Activated naive CD4-positive, alpha-beta T cell treated with anti-CD3 and anti-CD28 coated beads, Interleukin-2, amount 50 U/mL, for 24 hours (primary cell): Measurements from ENCODE around the gene RNU1-3.
"Not testable (repeated sequence)": the region's sequence is repeated elsewhere in the genome, so short reads cannot be mapped to it uniquely, and the experiment has no call there.

ENCODE experiments used
- H3K27ac Mint-ChIP-seq: one replicate; pipeline ENCODE4 v1.8.0; 2021; ENCODE audit warnings: mild to moderate bottlenecking, mixed read lengths
- H3K27me3 Mint-ChIP-seq: one replicate; pipeline ENCODE4 v1.8.0; 2021; ENCODE audit warnings: mixed read lengths
- H3K36me3 Mint-ChIP-seq: one replicate; pipeline ENCODE4 v1.8.0; 2021; ENCODE audit warnings: mixed read lengths
- H3K4me1 Mint-ChIP-seq: one replicate; pipeline ENCODE4 v1.8.0; 2021; ENCODE audit warnings: mixed read lengths
- H3K4me3 Mint-ChIP-seq: one replicate; pipeline ENCODE4 v1.8.0; 2021; ENCODE audit warnings: mild to moderate bottlenecking, mixed read lengths
- H3K9me3 Mint-ChIP-seq: one replicate; pipeline ENCODE4 v1.8.0; 2021; ENCODE audit warnings: mixed read lengths

The RNU1-3 gene

GRCh38 chr1:16680366-16680765 lies 13.6 kb upstream of the RNU1-3 start:
- H3K4me3 Mint-ChIP-seq, H3K9me3 Mint-ChIP-seq, H3K27ac Mint-ChIP-seq, H3K36me3 Mint-ChIP-seq: not testable (repeated sequence)
- H3K4me1 Mint-ChIP-seq, result peaks cover 26% of the 10 kb centered on the region
- peaks cover 14% of the 10 kb centered on the region for H3K27me3 Mint-ChIP-seq

DNA sequence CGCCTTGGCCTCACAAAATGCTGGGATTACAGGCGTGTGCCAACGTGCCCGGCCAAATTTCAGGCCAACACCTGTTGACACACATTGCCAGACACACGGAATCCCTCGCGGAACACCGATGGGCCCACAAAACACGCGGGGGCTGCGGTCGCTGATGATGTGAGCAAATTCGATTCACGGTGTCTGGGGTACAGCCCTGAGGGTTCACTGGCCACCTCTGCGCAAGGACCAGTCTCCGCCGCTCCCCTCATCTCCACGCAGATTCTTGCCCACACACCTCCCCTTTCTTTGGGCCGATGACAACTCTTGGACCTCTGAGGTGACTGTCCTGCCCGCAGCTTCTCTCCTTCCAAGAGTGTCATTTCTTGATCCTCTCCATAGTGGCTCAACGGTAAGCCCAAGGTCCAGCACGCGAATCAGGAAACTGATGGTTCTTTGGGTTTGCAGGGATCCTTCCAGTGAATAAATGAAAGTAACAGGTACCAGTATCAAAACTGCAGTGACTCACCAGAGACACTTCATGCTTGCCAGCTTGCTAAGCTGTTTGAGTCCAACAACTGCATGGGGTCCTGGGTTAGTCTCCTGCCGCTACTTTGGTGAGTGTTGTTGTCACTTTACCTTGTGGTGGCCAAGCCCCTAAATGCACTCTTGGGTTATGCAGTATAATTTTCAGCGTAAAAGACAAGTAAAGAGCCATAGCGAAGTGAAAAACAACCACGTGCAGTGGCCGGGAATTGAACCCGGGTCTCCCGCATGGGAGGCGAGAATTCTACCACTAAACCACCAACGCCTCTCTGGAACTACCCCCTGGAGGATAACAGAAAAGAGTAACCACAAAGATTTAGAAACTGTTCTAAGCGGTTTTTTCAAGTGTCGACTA lies 11.0 kb upstream of the RNU1-3 start:
- Mint-ChIP-seq H3K4me3 (peak overlapping the region; percentile 72), H3K27me3 (peaks cover 13% of the 10 kb centered on the region), H3K27ac (peak overlapping the region; percentile 99), H3K36me3 (no peaks in the 10 kb centered on the region), H3K4me1 (peaks cover 26% of the 10 kb centered on the region), H3K9me3 (no peaks in the 10 kb centered on the region)

DNA sequence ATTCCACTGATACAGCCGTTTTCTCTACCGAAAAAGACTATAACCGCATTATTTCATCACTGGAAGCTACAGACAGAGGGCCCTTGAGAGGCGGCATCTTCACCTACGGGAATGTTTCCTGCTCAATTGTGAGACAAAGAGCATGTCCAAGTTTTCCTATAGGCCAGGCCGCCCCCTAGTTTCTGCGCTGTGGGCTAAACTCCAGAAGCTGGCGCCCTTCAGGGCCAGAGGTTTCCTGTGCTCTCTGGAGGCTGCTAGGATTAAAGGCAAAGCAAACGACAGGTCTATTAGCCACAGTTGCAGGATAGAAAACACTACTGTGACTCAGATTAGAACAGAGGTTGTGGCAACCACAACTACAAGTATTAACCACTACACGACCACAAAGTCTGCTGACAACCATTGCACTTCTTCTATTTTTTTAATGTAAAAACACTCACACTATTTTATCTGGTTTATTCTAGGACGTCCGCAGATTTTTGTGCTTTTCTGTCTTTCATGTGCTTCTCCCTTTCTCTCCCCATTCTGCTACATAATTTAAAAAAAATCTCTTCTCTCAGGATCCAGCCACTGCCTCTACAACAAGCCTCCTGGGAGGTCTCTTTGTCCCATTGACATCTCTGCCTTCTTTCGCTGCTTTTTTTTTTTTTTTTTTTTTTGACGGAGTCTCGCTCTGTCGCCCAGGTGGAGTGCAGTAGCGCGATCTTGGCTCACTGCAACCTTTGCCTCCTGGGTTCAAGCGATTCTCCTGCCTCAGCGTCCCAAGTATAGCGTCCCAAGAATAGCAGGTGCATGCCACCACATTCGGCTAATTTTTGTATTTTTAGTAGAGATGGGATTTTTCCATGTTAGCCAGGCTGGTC lies 10.1 kb upstream of the RNU1-3 start:
- H3K9me3 Mint-ChIP-seq, H3K4me3 Mint-ChIP-seq, H3K36me3 Mint-ChIP-seq: not testable (repeated sequence)
- Mint-ChIP-seq H3K27me3 (peaks cover 12% of the 10 kb centered on the region), H3K4me1 (peaks cover 26% of the 10 kb centered on the region), H3K27ac (peak overlapping the region; percentile 62)

DNA sequence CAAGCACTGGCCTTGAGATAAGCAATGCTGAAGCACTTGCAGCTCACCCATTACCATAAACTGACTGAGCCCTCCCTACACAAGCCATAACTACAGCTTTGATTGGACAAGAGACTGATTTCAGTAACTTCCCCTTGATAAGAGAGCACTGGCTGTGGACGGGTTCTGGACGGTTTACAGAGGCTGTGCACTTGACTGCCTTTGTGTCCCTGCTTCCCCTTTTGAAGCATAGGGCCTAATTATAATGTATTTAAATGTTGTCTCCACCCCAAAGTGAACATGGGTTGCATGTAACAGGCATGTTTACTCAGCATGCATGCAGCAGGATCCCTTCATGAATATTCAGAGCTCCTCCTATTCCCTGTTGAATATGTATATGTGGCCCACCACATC lies 8.4 kb upstream of the RNU1-3 start:
- H3K4me3 Mint-ChIP-seq, H3K36me3 Mint-ChIP-seq, H3K27ac Mint-ChIP-seq, H3K9me3 Mint-ChIP-seq, H3K27me3 Mint-ChIP-seq: not testable (repeated sequence)
- H3K4me1 Mint-ChIP-seq, result peaks cover 26% of the 10 kb centered on the region

DNA sequence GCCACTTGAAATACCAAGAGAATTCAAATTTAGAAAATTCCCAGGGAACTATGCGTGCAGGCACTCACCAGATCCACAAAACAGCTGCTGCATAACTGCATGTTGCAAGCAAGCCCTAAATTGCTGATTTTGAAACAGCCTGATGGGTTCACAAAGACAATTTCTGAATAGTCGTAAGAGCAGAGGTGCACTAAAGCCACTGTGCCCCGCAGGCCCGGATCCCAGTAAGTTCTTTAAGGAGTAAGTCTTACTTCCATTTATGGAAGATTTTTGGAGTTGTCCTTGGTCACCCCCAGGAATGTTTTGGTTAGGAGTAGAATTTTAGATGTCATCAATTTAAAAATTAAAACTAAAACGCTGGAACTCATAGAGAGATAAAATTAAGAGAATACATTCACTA lies 7.2 kb upstream of the RNU1-3 start:
- H3K27me3 Mint-ChIP-seq, H3K4me3 Mint-ChIP-seq, H3K27ac Mint-ChIP-seq, H3K9me3 Mint-ChIP-seq, H3K36me3 Mint-ChIP-seq: not testable (repeated sequence)
- peaks cover 26% of the 10 kb centered on the region for H3K4me1 Mint-ChIP-seq

- not testable (repeated sequence) for H3K4me1 Mint-ChIP-seq
Observed at GRCh38 chr1:16665836-16666235, 912 bp downstream of the RNU1-3 start.

DNA sequence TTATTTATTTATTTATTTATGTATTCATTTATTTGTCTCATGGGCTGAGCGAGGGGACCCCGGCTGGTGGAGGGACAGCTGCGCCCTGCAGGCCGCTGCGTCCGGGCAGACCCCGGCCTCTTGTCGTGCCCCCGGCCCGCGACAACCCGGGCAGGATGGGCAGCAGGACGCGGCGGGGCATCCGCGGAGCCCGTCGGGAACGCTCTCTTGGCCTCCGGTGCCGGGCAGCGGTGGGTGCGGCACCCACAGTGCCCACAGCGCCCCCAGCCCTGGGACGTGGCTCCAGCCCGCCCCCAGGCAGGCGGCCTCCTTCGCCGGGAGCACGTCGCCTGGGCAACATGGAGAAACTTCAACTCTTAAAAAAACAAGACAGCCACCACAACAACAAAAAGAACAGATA lies 8.5 kb downstream of the RNU1-3 start:
- H3K9me3 Mint-ChIP-seq, H3K27ac Mint-ChIP-seq, H3K36me3 Mint-ChIP-seq, H3K27me3 Mint-ChIP-seq, H3K4me3 Mint-ChIP-seq, H3K4me1 Mint-ChIP-seq: not testable (repeated sequence)

More at GRCh38 chr1:16665836-16666235, 912 bp downstream of the RNU1-3 start:
- H3K4me3 Mint-ChIP-seq, H3K36me3 Mint-ChIP-seq, H3K9me3 Mint-ChIP-seq, H3K27ac Mint-ChIP-seq, H3K27me3 Mint-ChIP-seq: not testable (repeated sequence)

DNA sequence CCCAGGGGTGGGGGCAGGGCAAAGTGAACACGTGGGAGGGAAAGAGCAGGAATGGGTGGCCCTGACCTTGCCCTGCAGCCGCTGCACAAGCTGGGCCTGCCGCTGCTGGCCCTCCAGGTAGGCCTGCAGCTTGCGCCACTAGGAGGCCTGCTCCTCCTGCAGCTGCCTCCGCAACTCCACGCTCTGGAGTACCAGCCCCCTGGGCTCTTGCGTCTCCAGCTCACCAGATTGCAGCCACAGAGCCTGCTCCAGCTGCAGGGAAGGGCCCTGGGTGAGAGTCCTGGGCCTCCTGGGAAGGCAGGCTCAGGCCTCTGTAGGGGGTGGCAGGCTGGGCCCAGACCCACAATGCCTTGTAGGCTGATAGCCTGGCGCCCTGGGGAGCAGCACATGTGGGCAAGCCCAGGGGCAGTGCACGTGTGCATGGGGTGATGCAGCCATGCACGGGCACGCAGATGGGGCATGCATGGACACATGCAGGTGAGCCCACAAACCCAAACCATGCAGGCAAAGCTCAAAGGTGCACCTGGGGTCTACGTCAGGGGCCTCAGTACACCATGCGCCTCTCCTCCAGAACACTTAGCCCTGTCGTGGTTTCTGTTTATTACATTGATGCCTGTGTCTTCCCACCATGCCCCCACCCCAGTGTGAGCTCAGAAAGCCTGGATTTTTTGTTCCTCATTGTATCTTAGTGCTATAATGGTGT lies 9.6 kb downstream of the RNU1-3 start:
- H3K4me3 Mint-ChIP-seq, H3K36me3 Mint-ChIP-seq, H3K27me3 Mint-ChIP-seq, H3K9me3 Mint-ChIP-seq, H3K27ac Mint-ChIP-seq, H3K4me1 Mint-ChIP-seq: not testable (repeated sequence)

GRCh38 chr1:16656574-16656973 lies 10.2 kb downstream of the RNU1-3 start:
- not testable (repeated sequence) for H3K36me3 Mint-ChIP-seq, H3K27ac Mint-ChIP-seq, H3K9me3 Mint-ChIP-seq, H3K4me3 Mint-ChIP-seq, H3K27me3 Mint-ChIP-seq, H3K4me1 Mint-ChIP-seq

- H3K27me3 Mint-ChIP-seq, H3K4me1 Mint-ChIP-seq, H3K9me3 Mint-ChIP-seq, H3K36me3 Mint-ChIP-seq, H3K4me3 Mint-ChIP-seq, H3K27ac Mint-ChIP-seq: not testable (repeated sequence)
Observed at GRCh38 chr1:16651560-16651959, 15.2 kb downstream of the RNU1-3 start.

GRCh38 chr1:16649960-16650359 lies 16.8 kb downstream of the RNU1-3 start:
- not testable (repeated sequence) for H3K27me3 Mint-ChIP-seq, H3K27ac Mint-ChIP-seq, H3K9me3 Mint-ChIP-seq, H3K4me3 Mint-ChIP-seq, H3K4me1 Mint-ChIP-seq, H3K36me3 Mint-ChIP-seq

DNA sequence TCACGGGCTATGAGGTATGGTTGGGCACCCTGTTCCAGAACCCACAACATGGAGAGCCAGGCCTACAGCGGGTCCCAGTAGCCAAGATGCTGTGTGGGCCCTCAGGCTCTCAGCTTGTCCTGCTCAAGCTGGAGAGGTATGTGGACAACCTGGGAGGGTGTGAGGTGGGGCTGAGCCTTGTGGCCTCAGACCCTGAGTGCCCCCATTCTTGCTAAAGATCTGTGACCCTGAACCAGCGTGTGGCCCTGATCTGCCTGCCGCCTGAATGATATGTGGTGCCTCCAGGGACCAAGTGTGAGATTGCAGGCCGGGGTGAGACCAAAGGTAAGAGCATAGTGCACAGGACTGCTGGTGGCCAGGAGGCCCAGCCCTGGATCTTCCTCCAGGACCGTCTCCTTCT lies 17.4 kb downstream of the RNU1-3 start:
- not testable (repeated sequence) for H3K9me3 Mint-ChIP-seq, H3K4me3 Mint-ChIP-seq, H3K4me1 Mint-ChIP-seq, H3K36me3 Mint-ChIP-seq, H3K27ac Mint-ChIP-seq, H3K27me3 Mint-ChIP-seq

DNA sequence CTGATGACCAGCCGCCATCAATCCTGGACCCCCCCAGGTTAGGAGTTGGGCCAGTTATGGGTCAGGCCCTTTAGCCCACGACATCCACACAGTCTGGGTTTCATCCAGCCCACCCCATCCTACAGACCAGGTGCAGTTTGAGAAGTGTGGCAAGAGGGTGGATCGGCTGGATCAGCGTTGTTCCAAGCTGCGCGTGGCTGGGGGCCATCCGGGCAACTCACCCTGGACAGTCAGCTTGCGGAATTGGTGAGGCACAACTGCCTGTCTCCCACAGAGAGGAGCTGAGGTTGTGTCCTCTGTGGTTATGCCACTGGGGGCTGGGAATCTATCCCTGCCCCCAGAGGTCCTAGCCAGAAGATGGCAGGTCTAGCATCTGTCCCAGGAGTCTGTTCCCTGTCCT lies 18.0 kb downstream of the RNU1-3 start:
- H3K27ac Mint-ChIP-seq, H3K27me3 Mint-ChIP-seq, H3K4me1 Mint-ChIP-seq, H3K9me3 Mint-ChIP-seq, H3K4me3 Mint-ChIP-seq, H3K36me3 Mint-ChIP-seq: not testable (repeated sequence)

- H3K36me3 Mint-ChIP-seq, H3K27ac Mint-ChIP-seq, H3K9me3 Mint-ChIP-seq, H3K27me3 Mint-ChIP-seq, H3K4me1 Mint-ChIP-seq, H3K4me3 Mint-ChIP-seq: not testable (repeated sequence)
Observed at GRCh38 chr1:16648250-16648649, 18.5 kb downstream of the RNU1-3 start.

DNA sequence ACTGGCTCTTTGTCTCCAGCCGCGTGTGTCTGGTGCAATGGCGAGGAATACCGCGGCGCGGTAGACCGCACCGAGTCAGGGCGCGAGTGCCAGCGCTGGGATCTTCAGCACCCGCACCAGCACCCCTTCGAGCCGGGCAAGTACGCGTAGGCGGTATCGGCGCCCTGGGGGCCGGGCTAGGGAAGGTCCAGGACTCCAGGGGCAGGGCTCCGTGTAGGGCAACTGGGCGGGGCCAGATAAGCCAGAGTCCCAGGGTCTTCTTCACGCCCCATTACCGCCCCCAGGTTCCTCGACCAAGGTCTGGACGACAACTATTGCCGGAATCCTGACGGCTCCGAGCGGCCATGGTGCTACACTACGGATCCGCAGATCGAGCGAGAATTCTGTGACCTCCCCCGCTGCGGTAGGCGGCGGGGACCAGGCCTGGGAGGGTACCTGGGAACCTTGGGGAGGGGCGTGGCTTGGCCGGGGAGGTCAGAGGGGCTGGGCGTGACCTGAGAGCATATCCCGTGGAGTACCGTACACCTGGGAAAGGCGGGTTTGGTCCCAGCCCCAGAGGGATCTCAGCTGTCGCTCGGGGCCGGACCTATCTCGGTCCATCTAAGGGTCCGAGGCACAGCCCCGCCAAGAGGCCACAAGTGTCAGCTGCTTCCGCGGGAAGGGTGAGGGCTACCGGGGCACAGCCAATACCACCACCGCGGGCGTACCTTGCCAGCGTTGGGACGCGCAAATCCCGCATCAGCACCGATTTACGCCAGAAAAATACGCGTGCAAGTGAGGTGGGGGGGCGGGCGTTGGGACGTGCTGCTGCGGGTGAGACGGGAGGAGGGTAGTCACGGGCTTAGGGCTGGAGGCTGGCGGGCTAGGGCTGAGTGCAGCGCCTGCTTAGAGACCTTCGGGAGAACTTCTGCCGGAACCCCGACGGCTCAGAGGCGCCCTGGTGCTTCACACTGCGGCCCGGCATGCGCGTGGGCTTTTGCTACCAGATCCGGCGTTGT lies 19.3 kb downstream of the RNU1-3 start:
- H3K4me3 Mint-ChIP-seq, H3K27me3 Mint-ChIP-seq, H3K4me1 Mint-ChIP-seq, H3K36me3 Mint-ChIP-seq, H3K27ac Mint-ChIP-seq, H3K9me3 Mint-ChIP-seq: not testable (repeated sequence)
